Activated T-cell treated with anti-CD3 and anti-CD28 coated beads, Interleukin-2, amount 50 U/mL, for 4 hours (primary cell): Measurements from ENCODE around the gene ANKRD30B. TPM values are rescaled to one million over a fixed set of nuclear protein-coding genes. Genes with fewer than 3 reads are reported as not detected.
"Not testable (repeated sequence)": the region's sequence is repeated elsewhere in the genome, so short reads cannot be mapped to it uniquely, and the experiment has no call there.

Experiments used
- ATAC-seq, 2 donors: fragments of 200-7000 bp; cut with Tn5 transposase; one replicate each; pipeline ENCODE4 v1.10.0; 2021
- DNase-seq: peaks from one replicate; pipeline ENCODE4 v3.0.0-alpha.2; 2020
- H3K27me3 Mint-ChIP-seq: one replicate; pipeline ENCODE4 v1.8.0; 2021; ENCODE audit warnings: low read depth, mixed read lengths
- H3K36me3 Mint-ChIP-seq: one replicate; pipeline ENCODE4 v1.8.0; 2022; ENCODE audit warnings: mixed read lengths; ENCODE audit not compliant: insufficient read depth
- H3K4me1 Mint-ChIP-seq: one replicate; pipeline ENCODE4 v1.8.0; 2021; ENCODE audit warnings: low read depth, mixed read lengths
- H3K4me3 Mint-ChIP-seq: one replicate; pipeline ENCODE4 v1.8.0; 2021; ENCODE audit warnings: mild to moderate bottlenecking, moderate library complexity, mixed read lengths
- H3K9me3 Mint-ChIP-seq: one replicate; pipeline ENCODE4 v1.8.0; 2021; ENCODE audit warnings: mixed read lengths
- total RNA-seq, 3 donors: library from RNA; stranded (reverse); gene quantifications; one replicate each; pipeline ENCODE4 v1.2.1, GENCODE V29; 2021

Gene ANKRD30B
- total RNA-seq, 3 donors from 2014 or later, result not detected

GRCh38 chr18:14797969-14798764, 50.2 kb downstream of the ANKRD30B start:
- not testable (repeated sequence) for H3K27me3 Mint-ChIP-seq, DNase-seq, ATAC-seq, H3K9me3 Mint-ChIP-seq, H3K36me3 Mint-ChIP-seq, H3K4me3 Mint-ChIP-seq, H3K4me1 Mint-ChIP-seq

- not testable (repeated sequence) for H3K9me3 Mint-ChIP-seq, ATAC-seq, H3K36me3 Mint-ChIP-seq, H3K4me1 Mint-ChIP-seq, DNase-seq, H3K27me3 Mint-ChIP-seq, H3K4me3 Mint-ChIP-seq
These were observed 63.1 kb downstream of the ANKRD30B start for GRCh38 chr18:14811081-14811480.

GRCh38 chr18:14826972-14827632, 79.1 kb downstream of the ANKRD30B start:
- not testable (repeated sequence) for H3K27me3 Mint-ChIP-seq, H3K9me3 Mint-ChIP-seq, H3K36me3 Mint-ChIP-seq, H3K4me3 Mint-ChIP-seq, ATAC-seq, H3K4me1 Mint-ChIP-seq, DNase-seq

- H3K27me3 Mint-ChIP-seq, H3K4me1 Mint-ChIP-seq, DNase-seq, H3K9me3 Mint-ChIP-seq, H3K36me3 Mint-ChIP-seq, ATAC-seq, H3K4me3 Mint-ChIP-seq: not testable (repeated sequence)
These were observed 93.6 kb downstream of the ANKRD30B start for GRCh38 chr18:14841607-14842006.

- H3K4me3 Mint-ChIP-seq, ATAC-seq, H3K27me3 Mint-ChIP-seq, DNase-seq, H3K36me3 Mint-ChIP-seq, H3K4me1 Mint-ChIP-seq, H3K9me3 Mint-ChIP-seq: not testable (repeated sequence)
These were observed 103.6 kb downstream of the ANKRD30B start for GRCh38 chr18:14851533-14851932.

GRCh38 chr18:14855634-14856033, 107.7 kb downstream of the ANKRD30B start:
- H3K4me3 Mint-ChIP-seq, DNase-seq, H3K27me3 Mint-ChIP-seq, ATAC-seq, H3K9me3 Mint-ChIP-seq, H3K36me3 Mint-ChIP-seq, H3K4me1 Mint-ChIP-seq: not testable (repeated sequence)

- not testable (repeated sequence) for H3K27me3 Mint-ChIP-seq, H3K4me1 Mint-ChIP-seq, H3K36me3 Mint-ChIP-seq, H3K9me3 Mint-ChIP-seq, DNase-seq, ATAC-seq, H3K4me3 Mint-ChIP-seq
These were observed 108.3 kb downstream of the ANKRD30B start for GRCh38 chr18:14856256-14856655.

GRCh38 chr18:14858514-14858913, 110.5 kb downstream of the ANKRD30B start:
- not testable (repeated sequence) for H3K27me3 Mint-ChIP-seq, DNase-seq, H3K4me1 Mint-ChIP-seq, H3K36me3 Mint-ChIP-seq, H3K9me3 Mint-ChIP-seq, H3K4me3 Mint-ChIP-seq, ATAC-seq

- not testable (repeated sequence) for H3K27me3 Mint-ChIP-seq, DNase-seq, ATAC-seq, H3K36me3 Mint-ChIP-seq, H3K4me3 Mint-ChIP-seq, H3K9me3 Mint-ChIP-seq, H3K4me1 Mint-ChIP-seq
These were observed 112.0 kb downstream of the ANKRD30B start for GRCh38 chr18:14859995-14860394.

- H3K9me3 Mint-ChIP-seq, H3K27me3 Mint-ChIP-seq, H3K36me3 Mint-ChIP-seq, ATAC-seq, H3K4me1 Mint-ChIP-seq, H3K4me3 Mint-ChIP-seq, DNase-seq: not testable (repeated sequence)
These were observed 118.5 kb downstream of the ANKRD30B start for GRCh38 chr18:14866426-14866825.

- not testable (repeated sequence) for H3K4me3 Mint-ChIP-seq, H3K27me3 Mint-ChIP-seq, H3K36me3 Mint-ChIP-seq, DNase-seq, ATAC-seq, H3K9me3 Mint-ChIP-seq, H3K4me1 Mint-ChIP-seq
These were observed 120.0 kb downstream of the ANKRD30B start for GRCh38 chr18:14867988-14868387.

- H3K27me3 Mint-ChIP-seq, DNase-seq, H3K4me3 Mint-ChIP-seq, H3K9me3 Mint-ChIP-seq, H3K4me1 Mint-ChIP-seq, ATAC-seq, H3K36me3 Mint-ChIP-seq: not testable (repeated sequence)
These were observed 120.9 kb downstream of the ANKRD30B start for GRCh38 chr18:14868825-14869224.

GRCh38 chr18:14878826-14879225, 130.9 kb downstream of the ANKRD30B start:
- H3K4me3 Mint-ChIP-seq, H3K36me3 Mint-ChIP-seq, DNase-seq, H3K4me1 Mint-ChIP-seq, H3K9me3 Mint-ChIP-seq, H3K27me3 Mint-ChIP-seq, ATAC-seq: not testable (repeated sequence)

GRCh38 chr18:14900435-14900834, 152.5 kb downstream of the ANKRD30B start:
- no peak for DNase-seq
- Mint-ChIP-seq H3K36me3 (no peaks in the 10 kb centered on the region), H3K9me3 (no peaks in the 10 kb centered on the region), H3K4me1 (no peaks in the 10 kb centered on the region), H3K4me3 (no peak overlapping the region), H3K27me3 (no peaks in the 10 kb centered on the region)
- no peak for ATAC-seq
